Natural killer cell (primary cell): ENCODE measurements around the gene EFS. TPM values are rescaled to one million over a fixed set of nuclear protein-coding genes. Genes with fewer than 3 reads are reported as not detected.
"Not testable (repeated sequence)": the region's sequence is repeated elsewhere in the genome, so short reads cannot be mapped to it uniquely, and the experiment has no call there.

Experiments
- ATAC-seq, 3 donors: fragments of 150-1000 bp in 2 of 3; fragments of 200-7000 bp in 1 of 3; cut with Tn5 transposase; 1 replicate in 1 of 3; 2 replicates in 2 of 3; pipeline ENCODE4 v1.10.0; 2021; ENCODE audit warnings: mild to moderate bottlenecking in 2 of 3, moderate library complexity in 2 of 3
- DNase-seq, 2 donors: peaks; one replicate each; pipeline versions ENCODE4 v3.0.0 to v3.0.0-alpha.2; 2013 to 2021; ENCODE audit warnings: mixed read lengths in 1 of 2
- H3K27ac ChIP-seq: one replicate; pipeline ENCODE4 v1.5.1; 2013; ENCODE audit warnings: mild to moderate bottlenecking, low read length
- H3K27me3 ChIP-seq: one replicate; pipeline ENCODE4 v1.6.1; 2013; ENCODE audit warnings: low read length; ENCODE audit not compliant: control insufficient read depth, insufficient read depth
- H3K36me3 ChIP-seq: one replicate; pipeline ENCODE4 v1.6.1; 2013; ENCODE audit warnings: low read length; ENCODE audit not compliant: control insufficient read depth, insufficient read depth
- H3K4me1 ChIP-seq: one replicate; pipeline ENCODE4 v1.6.1; 2013; ENCODE audit warnings: low read length; ENCODE audit not compliant: control insufficient read depth, insufficient read depth
- H3K4me3 ChIP-seq: one replicate; pipeline ENCODE4 v1.5.1; 2013; ENCODE audit warnings: low read length
- H3K9me3 ChIP-seq: one replicate; pipeline ENCODE4 v1.6.1; 2013; ENCODE audit warnings: low read length; ENCODE audit not compliant: control insufficient read depth, insufficient read depth
- H3K27ac Mint-ChIP-seq, 2 donors: one replicate each; pipeline ENCODE4 v1.8.0; 2022; ENCODE audit warnings: mild to moderate bottlenecking in 2 of 2, mixed read lengths in 2 of 2, moderate library complexity in 1 of 2
- H3K27me3 Mint-ChIP-seq, 2 donors: one replicate each; pipeline ENCODE4 v1.8.0; 2022; ENCODE audit warnings: low read depth in 2 of 2, mixed read lengths in 2 of 2
- H3K36me3 Mint-ChIP-seq: one replicate; pipeline ENCODE4 v1.8.0; 2022; ENCODE audit warnings: mixed read lengths
- H3K4me1 Mint-ChIP-seq, 2 donors: one replicate each; pipeline ENCODE4 v1.8.0; 2022; ENCODE audit warnings: mixed read lengths in 2 of 2
- H3K4me3 Mint-ChIP-seq: one replicate; pipeline ENCODE4 v1.8.0; 2022; ENCODE audit warnings: mild to moderate bottlenecking, moderate library complexity, mixed read lengths
- H3K9me3 Mint-ChIP-seq, 2 donors: one replicate each; pipeline ENCODE4 v1.8.0; 2022; ENCODE audit warnings: mixed read lengths in 2 of 2
- CTCF ChIP-seq: fragments of 200-600 bp; IDR thresholded peaks from one replicate; pipeline ENCODE4 v1.8.0; 2022; ENCODE audit warnings: antibody characterized with exemption
- WGBS: methylation state at CpG from one replicate; pipeline ENCODE4 v1.1.7; 2013; ENCODE audit warnings: missing lambda C conversion rate; ENCODE audit not compliant: insufficient coverage; 5-methylcytosine and 5-hydroxymethylcytosine counted together
- intact Hi-C: fragments of 100-400 bp; cut with micrococcal nuclease; formaldehyde crosslinking; loops from one replicate; pipeline ENCODE4 v1.14.2; 2022
- total RNA-seq, 4 donors: library from RNA; stranded (reverse); fragments of 120-200 nt in 1 of 4; gene quantifications; one replicate each; pipeline versions ENCODE4 v1.2.3 to v1.2.4, GENCODE V29; 2013 to 2022

EFS gene
- total RNA-seq, 3 donors from 2014 or later (not counting 1 experiment from before 2014, with no cell fraction given), result not detected

- intact Hi-C loops, result no loop called here
- Histone ChIP-seq H3K9me3 (no peaks in the 10 kb centered on the region), H3K27me3 (no peaks in the 10 kb centered on the region), H3K4me1 (no peaks in the 10 kb centered on the region), H3K36me3 (no peaks in the 10 kb centered on the region), H3K27ac (no peak overlapping the region), H3K4me3 (no peak overlapping the region)
- 92% methylated on average over 8 of the region's 8 CpGs for WGBS
- Mint-ChIP-seq H3K4me3 (no peak overlapping the region), H3K27me3 (peaks cover 0 to 11% of the 10 kb centered on the region in 2 donors), H3K4me1 (no peaks in the 10 kb centered on the region), H3K9me3 (no peaks in the 10 kb centered on the region), H3K27ac (no peak overlapping the region), H3K36me3 (no peaks in the 10 kb centered on the region)
- DNase-seq (no peak), ATAC-seq (no peak)
- no peak for TF ChIP-seq CTCF
Observed at GRCh38 chr14:23388996-23389395, 24.0 kb upstream of the EFS start.

- Mint-ChIP-seq H3K36me3 (no peaks in the 10 kb centered on the region), H3K9me3 (no peaks in the 10 kb centered on the region), H3K4me1 (no peaks in the 10 kb centered on the region), H3K27ac (no peak overlapping the region), H3K4me3 (no peak overlapping the region), H3K27me3 (peaks cover 0 to 11% of the 10 kb centered on the region in 2 donors)
- Histone ChIP-seq H3K4me3 (no peak overlapping the region), H3K9me3 (no peaks in the 10 kb centered on the region), H3K4me1 (no peaks in the 10 kb centered on the region), H3K27ac (no peak overlapping the region), H3K36me3 (no peaks in the 10 kb centered on the region), H3K27me3 (no peaks in the 10 kb centered on the region)
- ATAC-seq, result no peak
- 82% methylated on average over 24 of the region's 26 CpGs for WGBS
- no peak for DNase-seq
- intact Hi-C loops, result no loop called here
- no peak for TF ChIP-seq CTCF
Observed at GRCh38 chr14:23387916-23388882, 23.2 kb upstream of the EFS start.

GRCh38 chr14:23386999-23387398 lies 22.0 kb upstream of the EFS start:
- DNase-seq (no peak), ATAC-seq (no peak)
- Histone ChIP-seq H3K9me3 (no peaks in the 10 kb centered on the region), H3K27ac (no peak overlapping the region), H3K27me3 (no peaks in the 10 kb centered on the region), H3K4me3 (no peak overlapping the region), H3K36me3 (no peaks in the 10 kb centered on the region), H3K4me1 (no peaks in the 10 kb centered on the region)
- Mint-ChIP-seq H3K4me3 (no peak overlapping the region), H3K9me3 (no peaks in the 10 kb centered on the region), H3K27me3 (peaks cover 0 to 9% of the 10 kb centered on the region in 2 donors), H3K36me3 (no peaks in the 10 kb centered on the region), H3K4me1 (no peaks in the 10 kb centered on the region), H3K27ac (no peak overlapping the region)
- no peak for TF ChIP-seq CTCF
- WGBS, result no CpG with 5 or more reads among the region's 1 CpG
- intact Hi-C loops, result no loop called here

- H3K27ac Mint-ChIP-seq, H3K4me1 Mint-ChIP-seq, H3K27ac ChIP-seq, H3K27me3 ChIP-seq, H3K36me3 Mint-ChIP-seq, ATAC-seq, H3K4me3 Mint-ChIP-seq, intact Hi-C loops, H3K27me3 Mint-ChIP-seq, H3K4me1 ChIP-seq, H3K9me3 Mint-ChIP-seq, H3K9me3 ChIP-seq, H3K36me3 ChIP-seq, H3K4me3 ChIP-seq, DNase-seq: not testable (repeated sequence)
- 84% methylated on average over 17 of the region's 17 CpGs for WGBS
Observed at GRCh38 chr14:23386266-23386657, 21.3 kb upstream of the EFS start.
